ENCODE data around the gene MED26.

The MED26 gene

GRCh38 chr19:16609511-16610200 lies 18.3 kb downstream of the MED26 start:
- DNase-seq: no peak

- DNase-seq: no peak
These were observed 19.7 kb downstream of the MED26 start for GRCh38 chr19:16608290-16608739.

- DNase-seq: no peak
These were observed 20.2 kb downstream of the MED26 start for GRCh38 chr19:16607819-16608218.

- no peak for DNase-seq
These were observed 22.4 kb downstream of the MED26 start for GRCh38 chr19:16605553-16605994.

- no peak for DNase-seq
These were observed 22.9 kb downstream of the MED26 start for GRCh38 chr19:16605115-16605514.

- DNase-seq: no peak
These were observed 23.4 kb downstream of the MED26 start for GRCh38 chr19:16604615-16605014.

GRCh38 chr19:16603090-16603489 lies 24.9 kb downstream of the MED26 start:
- DNase-seq: no peak

GRCh38 chr19:16601378-16602052 lies 26.5 kb downstream of the MED26 start:
- DNase-seq: no peak

- DNase-seq: no peak
These were observed 27.2 kb downstream of the MED26 start for GRCh38 chr19:16600824-16601223.

GRCh38 chr19:16599655-16600346 lies 28.2 kb downstream of the MED26 start:
- no peak for DNase-seq

- no peak for DNase-seq
These were observed 29.2 kb downstream of the MED26 start for GRCh38 chr19:16598848-16599247.

GRCh38 chr19:16596399-16596798 lies 31.6 kb downstream of the MED26 start:
- no peak for DNase-seq

GRCh38 chr19:16595097-16595496 lies 32.9 kb downstream of the MED26 start:
- DNase-seq: no peak

GRCh38 chr19:16594681-16595091 lies 33.3 kb downstream of the MED26 start:
- peak; percentile 31 for DNase-seq

- peak; percentile 46 for DNase-seq
These were observed 33.8 kb downstream of the MED26 start for GRCh38 chr19:16594131-16594586.

GRCh38 chr19:16593181-16593580 lies 34.8 kb downstream of the MED26 start:
- DNase-seq: no peak

GRCh38 chr19:16591803-16592556 lies 36.0 kb downstream of the MED26 start:
- DNase-seq: no peak

- no peak for DNase-seq
These were observed 36.9 kb downstream of the MED26 start for GRCh38 chr19:16590876-16591802.

- no peak for DNase-seq
These were observed 38.1 kb downstream of the MED26 start for GRCh38 chr19:16589917-16590316.

- DNase-seq: no peak
These were observed 39.0 kb downstream of the MED26 start for GRCh38 chr19:16588824-16589577.
